Measurements from ENCODE around the gene CR1. TPM values are rescaled to one million over a fixed set of nuclear protein-coding genes. Genes with fewer than 3 reads are reported as not detected.

CR1 gene
- total RNA-seq, 1 experiment from 2014 or later: not detected

DNA sequence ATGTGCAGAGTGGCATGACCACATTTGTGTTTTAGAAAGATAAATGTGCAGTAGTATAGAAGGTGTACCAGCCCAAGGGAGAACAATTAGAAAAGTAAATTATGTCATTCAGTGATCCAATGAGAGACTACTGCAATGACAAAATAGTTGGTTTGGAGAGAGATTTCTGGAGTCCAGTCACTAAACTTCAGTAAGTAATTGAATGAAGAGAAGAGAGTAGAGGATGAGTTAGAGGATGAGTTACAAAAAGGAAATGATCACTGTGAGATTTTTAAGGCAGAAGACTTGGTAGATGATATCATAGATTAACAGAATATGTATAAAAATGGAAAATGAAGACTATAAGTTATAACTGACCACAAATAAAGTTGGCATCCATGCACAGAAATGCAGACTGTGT, 33.4 kb upstream of the CR1 start:
- Mint-ChIP-seq H3K4me3 (ENCODE audit: low read depth, unreplicated experiment) (no peak overlapping the region), H3K9me3 (ENCODE audit: low read depth, unreplicated experiment) (no peaks in the 10 kb centered on the region), H3K4me1 (ENCODE audit: low read depth, unreplicated experiment) (no peaks in the 10 kb centered on the region), H3K27ac (ENCODE audit: unreplicated experiment) (no peak overlapping the region), H3K27me3 (ENCODE audit: unreplicated experiment) (peaks cover 33% of the 10 kb centered on the region), H3K36me3 (ENCODE audit: insufficient read depth, unreplicated experiment) (no peaks in the 10 kb centered on the region)
- no peak for DNase-seq
- CTCF ChIA-PET: no interaction called here
- intact Hi-C loops (cut with micrococcal nuclease; ENCODE audit: unreplicated experiment): no loop called here
- no TSS peak for BruUV-seq (replicated peaks)
- no peak for TF ChIP-seq CTCF (IDR thresholded peaks at IDR 0.05; ENCODE audit: unreplicated experiment)

DNA sequence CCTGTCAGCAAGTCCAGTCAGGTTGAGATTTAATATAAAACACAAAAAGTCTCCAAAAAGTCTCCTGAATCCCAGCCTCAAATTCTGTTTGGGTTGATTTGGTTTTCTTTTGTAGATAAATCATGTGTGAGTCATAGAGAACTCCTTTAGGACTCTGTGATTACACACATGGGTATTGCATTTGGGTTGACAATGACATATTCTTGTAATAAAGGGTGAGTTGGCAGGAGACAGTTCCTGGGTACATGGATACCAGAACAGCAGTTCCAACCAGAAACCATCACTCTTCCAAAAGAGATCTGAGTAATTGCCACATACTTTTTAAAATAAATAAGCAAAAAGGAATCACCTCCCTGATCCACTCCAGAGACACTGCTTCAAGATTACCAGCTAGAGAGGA, 32.9 kb upstream of the CR1 start:
- no peak for DNase-seq
- Mint-ChIP-seq H3K4me3 (ENCODE audit: low read depth, unreplicated experiment) (no peak overlapping the region), H3K27me3 (ENCODE audit: unreplicated experiment) (peaks cover 38% of the 10 kb centered on the region), H3K9me3 (ENCODE audit: low read depth, unreplicated experiment) (no peaks in the 10 kb centered on the region), H3K27ac (ENCODE audit: unreplicated experiment) (no peak overlapping the region), H3K4me1 (ENCODE audit: low read depth, unreplicated experiment) (no peaks in the 10 kb centered on the region), H3K36me3 (ENCODE audit: insufficient read depth, unreplicated experiment) (no peaks in the 10 kb centered on the region)
- CTCF ChIA-PET: no interaction called here
- intact Hi-C loops (cut with micrococcal nuclease; ENCODE audit: unreplicated experiment): no loop called here
- BruUV-seq (replicated peaks): no TSS peak
- TF ChIP-seq CTCF (IDR thresholded peaks at IDR 0.05; ENCODE audit: unreplicated experiment): no peak

DNA sequence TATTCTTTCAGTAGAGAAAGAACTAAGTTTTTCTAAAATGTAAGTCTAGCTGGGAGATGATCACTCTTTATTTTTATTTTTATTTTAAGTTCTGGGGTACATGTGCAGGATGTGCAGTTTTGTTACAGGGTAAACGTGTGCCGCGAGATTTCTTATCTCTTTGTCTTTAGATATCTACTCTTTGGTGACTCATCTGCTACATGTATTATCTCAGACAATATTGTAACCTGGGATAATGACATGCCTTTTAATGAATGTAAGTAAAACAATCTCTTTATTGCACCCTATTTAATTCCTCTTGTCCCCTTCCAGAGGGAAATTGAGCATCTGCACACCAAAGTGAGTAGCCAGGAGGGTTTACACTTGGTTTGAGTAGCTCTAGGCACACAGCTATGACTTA, 32.4 kb upstream of the CR1 start:
- TF ChIP-seq CTCF (IDR thresholded peaks at IDR 0.05; ENCODE audit: unreplicated experiment): no peak
- Mint-ChIP-seq H3K4me3 (ENCODE audit: low read depth, unreplicated experiment) (no peak overlapping the region), H3K27me3 (ENCODE audit: unreplicated experiment) (peaks cover 44% of the 10 kb centered on the region), H3K27ac (ENCODE audit: unreplicated experiment) (no peak overlapping the region), H3K9me3 (ENCODE audit: low read depth, unreplicated experiment) (no peaks in the 10 kb centered on the region), H3K36me3 (ENCODE audit: insufficient read depth, unreplicated experiment) (no peaks in the 10 kb centered on the region), H3K4me1 (ENCODE audit: low read depth, unreplicated experiment) (no peaks in the 10 kb centered on the region)
- CTCF ChIA-PET: no interaction called here
- intact Hi-C loops (cut with micrococcal nuclease; ENCODE audit: unreplicated experiment): no loop called here
- DNase-seq: no peak
- BruUV-seq (replicated peaks): no TSS peak

- H3K27ac Mint-ChIP-seq (ENCODE audit: unreplicated experiment): no peak overlapping the region
- no TSS peak for BruUV-seq (replicated peaks)
- no peaks in the 10 kb centered on the region for H3K36me3 Mint-ChIP-seq (ENCODE audit: insufficient read depth, unreplicated experiment)
- peaks cover 93% of the 10 kb centered on the region for H3K27me3 Mint-ChIP-seq (ENCODE audit: unreplicated experiment)
- no peak overlapping the region for H3K4me3 Mint-ChIP-seq (ENCODE audit: low read depth, unreplicated experiment)
- no peak for TF ChIP-seq CTCF (IDR thresholded peaks at IDR 0.05; ENCODE audit: unreplicated experiment)
- intact Hi-C loops (cut with micrococcal nuclease; ENCODE audit: unreplicated experiment): no loop called here
- CTCF ChIA-PET: no interaction called here
- peaks cover 2% of the 10 kb centered on the region for H3K9me3 Mint-ChIP-seq (ENCODE audit: low read depth, unreplicated experiment)
- no peak for DNase-seq
- no peaks in the 10 kb centered on the region for H3K4me1 Mint-ChIP-seq (ENCODE audit: low read depth, unreplicated experiment)
These were observed 25.0 kb upstream of the CR1 start for GRCh38 chr1:207470927-207471326.

DNA sequence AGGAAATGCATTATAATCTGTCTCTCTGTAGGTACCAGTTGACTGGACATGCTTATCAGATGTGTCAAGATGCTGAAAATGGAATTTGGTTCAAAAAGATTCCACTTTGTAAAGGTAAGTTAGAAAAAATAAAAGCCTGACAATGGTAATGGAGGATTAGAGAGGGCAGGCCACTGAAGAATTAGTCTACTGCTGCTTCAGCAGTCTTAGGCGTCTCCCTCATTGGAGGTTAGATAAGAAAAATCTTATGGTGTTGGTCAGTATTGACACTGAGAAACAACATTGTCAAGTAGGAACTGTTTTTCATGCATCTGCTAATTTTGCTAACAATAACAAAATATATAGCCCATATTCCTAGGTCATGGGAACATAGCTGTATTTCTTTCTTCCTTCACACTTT, 21.7 kb upstream of the CR1 start:
- Mint-ChIP-seq H3K36me3 (ENCODE audit: insufficient read depth, unreplicated experiment) (peaks cover 4% of the 10 kb centered on the region), H3K4me3 (ENCODE audit: low read depth, unreplicated experiment) (no peak overlapping the region), H3K4me1 (ENCODE audit: low read depth, unreplicated experiment) (no peaks in the 10 kb centered on the region), H3K9me3 (ENCODE audit: low read depth, unreplicated experiment) (peaks cover 2% of the 10 kb centered on the region), H3K27ac (ENCODE audit: unreplicated experiment) (no peak overlapping the region), H3K27me3 (ENCODE audit: unreplicated experiment) (peaks cover 84% of the 10 kb centered on the region)
- no TSS peak for BruUV-seq (replicated peaks)
- intact Hi-C loops (cut with micrococcal nuclease; ENCODE audit: unreplicated experiment): no loop called here
- CTCF ChIA-PET: no interaction called here
- no peak for DNase-seq
- TF ChIP-seq CTCF (IDR thresholded peaks at IDR 0.05; ENCODE audit: unreplicated experiment): no peak

Measured in Calu3 (cell line).